NCI-H128 (cell line): ENCODE data around the gene STAMBPL1.

ENCODE experiments used
- DNase-seq: peaks from one replicate; lab custom pipeline; 2025; ENCODE audit not compliant: unreplicated experiment; lab: John Stamatoyannopoulos, UW

STAMBPL1 gene

GRCh38 chr10:88946965-88947590 lies 67.0 kb downstream of the STAMBPL1 start:
- DNase-seq, result no peak

- no peak for DNase-seq
Observed at GRCh38 chr10:88949051-88949450, 69.0 kb downstream of the STAMBPL1 start.

- no peak for DNase-seq
Observed at GRCh38 chr10:88949912-88950837, 70.1 kb downstream of the STAMBPL1 start.

- DNase-seq, result no peak
Observed at GRCh38 chr10:88952647-88953111, 72.6 kb downstream of the STAMBPL1 start, which contains the start of gene ACTA2. TSS of gene ACTA2 (minus strand) at chr10:88952773. CDS start at chr10:88948930, 3,843 bp downstream.

- DNase-seq, result no peak
Observed at GRCh38 chr10:88953662-88954061, 73.6 kb downstream of the STAMBPL1 start.

GRCh38 chr10:88954458-88955083 lies 74.5 kb downstream of the STAMBPL1 start:
- DNase-seq, result no peak

GRCh38 chr10:88957381-88957780 lies 77.3 kb downstream of the STAMBPL1 start:
- DNase-seq, result no peak

- no peak for DNase-seq
Observed at GRCh38 chr10:88958721-88959120, 78.7 kb downstream of the STAMBPL1 start.

GRCh38 chr10:88960802-88961201 lies 80.8 kb downstream of the STAMBPL1 start:
- no peak for DNase-seq

GRCh38 chr10:88961266-88961665 lies 81.2 kb downstream of the STAMBPL1 start:
- no peak for DNase-seq

GRCh38 chr10:88962336-88962735 lies 82.3 kb downstream of the STAMBPL1 start:
- no peak for DNase-seq

- no peak for DNase-seq
Observed at GRCh38 chr10:88963318-88963717, 83.3 kb downstream of the STAMBPL1 start.

GRCh38 chr10:88964360-88964759 lies 84.3 kb downstream of the STAMBPL1 start:
- no peak for DNase-seq

GRCh38 chr10:88964869-88965415 lies 84.9 kb downstream of the STAMBPL1 start:
- no peak for DNase-seq

GRCh38 chr10:88966797-88967196 lies 86.8 kb downstream of the STAMBPL1 start:
- no peak for DNase-seq

GRCh38 chr10:88968391-88968790 lies 88.3 kb downstream of the STAMBPL1 start:
- DNase-seq, result no peak

- no peak for DNase-seq
Observed at GRCh38 chr10:88971221-88972061, 91.4 kb downstream of the STAMBPL1 start.
